Keratinocyte (primary cell): Measurements from ENCODE around the gene PRRT1B. TPM values are rescaled to one million over a fixed set of nuclear protein-coding genes. Genes with fewer than 3 reads are reported as not detected.

Experiments used
- DNase-seq: peaks from one replicate; pipeline ENCODE4 v3.0.0-alpha.2; 2011; ENCODE audit warnings: low read depth, missing footprints, low spot score
- FAIRE-seq: peaks from 2 replicates; lab custom pipeline; 2011; peaks lifted over from hg19 to GRCh38; lab: Jason Lieb, UNC
- H2AFZ ChIP-seq: 2 replicates; pipeline ENCODE4 v1.6.0; 2012; ENCODE audit warnings: low read length, control low read depth, inconsistent platforms; ENCODE audit not compliant: control insufficient read depth
- H3K27ac ChIP-seq: 2 replicates; pipeline ENCODE4 v1.5.1; 2011; ENCODE audit warnings: low read length; ENCODE audit not compliant: control insufficient read depth, insufficient read depth
- H3K27me3 ChIP-seq: 3 replicates; pipeline ENCODE4 v1.6.0; 2011; ENCODE audit warnings: low read length; ENCODE audit not compliant: control insufficient read depth, insufficient read depth; ENCODE audit errors: extremely low read depth
- H3K36me3 ChIP-seq, 2 experiments: 2 replicates in 1 of 2; 3 replicates in 1 of 2; pipeline ENCODE4 v1.5.1; 2011; ENCODE audit warnings: low read length in 2 of 2, mild to moderate bottlenecking in 1 of 2; ENCODE audit not compliant: control insufficient read depth in 2 of 2, insufficient read depth in 2 of 2; ENCODE audit errors: extremely low read depth in 1 of 2
- H3K4me1 ChIP-seq: 3 replicates; pipeline ENCODE4 v1.5.1; 2011; ENCODE audit warnings: low read length; ENCODE audit not compliant: control insufficient read depth, insufficient read depth; ENCODE audit errors: extremely low read depth
- H3K4me2 ChIP-seq: 3 replicates; pipeline ENCODE4 v1.6.0; 2011; ENCODE audit warnings: low read depth, low read length; ENCODE audit not compliant: control insufficient read depth, insufficient read depth; ENCODE audit errors: extremely low read depth
- H3K4me3 ChIP-seq, 3 experiments: fragments of 200-600 bp in 1 of 3; sonication (generic) in 1 of 3; 2 replicates in 2 of 3; 3 replicates in 1 of 3; pipeline ENCODE4 v1.5.1; 2011 to 2016; ENCODE audit warnings: low read length in 3 of 3, mild to moderate bottlenecking in 3 of 3, control low read depth in 2 of 3, inconsistent platforms in 1 of 3, low read depth in 1 of 3, mixed read lengths in 1 of 3, mixed run types in 1 of 3, moderate library complexity in 1 of 3; ENCODE audit not compliant: control insufficient read depth in 2 of 3, insufficient read depth in 2 of 3; ENCODE audit errors: extremely low read depth in 1 of 3
- H3K79me2 ChIP-seq: 2 replicates; pipeline ENCODE4 v1.6.0; 2012; ENCODE audit warnings: low read length; ENCODE audit not compliant: control insufficient read depth, insufficient read depth
- H3K9ac ChIP-seq: 3 replicates; pipeline ENCODE4 v1.6.0; 2011; ENCODE audit warnings: low read length; ENCODE audit not compliant: control insufficient read depth, insufficient read depth; ENCODE audit errors: extremely low read depth
- H3K9me1 ChIP-seq: 3 replicates; pipeline ENCODE4 v1.6.0; 2011; ENCODE audit warnings: low read length; ENCODE audit not compliant: control insufficient read depth, insufficient read depth; ENCODE audit errors: extremely low read depth
- H3K9me3 ChIP-seq: 2 replicates; pipeline ENCODE4 v1.5.1; 2012; ENCODE audit warnings: low read depth, low read length; ENCODE audit not compliant: control insufficient read depth
- H4K20me1 ChIP-seq: 3 replicates; pipeline ENCODE4 v1.6.0; 2011; ENCODE audit warnings: low read length; ENCODE audit not compliant: control insufficient read depth, insufficient read depth; ENCODE audit errors: extremely low read depth
- EZH2 ChIP-seq: IDR thresholded peaks from one replicate; pipeline ENCODE4 v1.6.1; 2012; ENCODE audit warnings: inconsistent platforms, mild to moderate bottlenecking, low read length, moderate library complexity
- dilution Hi-C: fragments of 300-500 bp; cut with MboI; formaldehyde crosslinking; loops from one replicate; pipeline ENCODE4 v1.7.0; 2020; ENCODE audit warnings: low sequenced_read_pairs; ENCODE audit not compliant: extremely low pct_ligation_motif_present
- polyA plus RNA-seq, 5 experiments: library from polyadenylated mRNA; depleted of rRNA in 3 of 5; stranded (reverse) in 3 of 5; stranded (forward) in 1 of 5; unstranded in 1 of 5; fragments of >200 nt; gene quantifications; 1 replicate in 1 of 5; 2 replicates in 3 of 5; 3 replicates in 1 of 5; pipeline versions ENCODE4 v1.2.1 to v1.2.3, GENCODE V29; 2011 to 2012; ENCODE audit warnings: missing spikeins in 2 of 5, low read depth in 1 of 5, low replicate concordance in 1 of 5
- TF ChIP-seq, protein P1 (sequence below), 3 experiments: IDR thresholded peaks in 1 of 3; conservative IDR thresholded peaks in 1 of 3; optimal IDR thresholded peaks in 1 of 3; 2 replicates in 2 of 3; 3 replicates in 1 of 3; pipeline versions ENCODE3 to v1.5.1; 2011; ENCODE audit warnings: low read length in 3 of 3, mild to moderate bottlenecking in 3 of 3, moderate library complexity in 2 of 3, control low read depth in 1 of 3, inconsistent platforms in 1 of 3; ENCODE audit not compliant: insufficient read depth in 2 of 3; ENCODE audit errors: extremely low read depth in 1 of 3

Gene PRRT1B
- polyA plus RNA-seq, 1 donor (not counting 4 experiments of a cell fraction or from before 2014, with no cell fraction given), result not detected

DNA sequence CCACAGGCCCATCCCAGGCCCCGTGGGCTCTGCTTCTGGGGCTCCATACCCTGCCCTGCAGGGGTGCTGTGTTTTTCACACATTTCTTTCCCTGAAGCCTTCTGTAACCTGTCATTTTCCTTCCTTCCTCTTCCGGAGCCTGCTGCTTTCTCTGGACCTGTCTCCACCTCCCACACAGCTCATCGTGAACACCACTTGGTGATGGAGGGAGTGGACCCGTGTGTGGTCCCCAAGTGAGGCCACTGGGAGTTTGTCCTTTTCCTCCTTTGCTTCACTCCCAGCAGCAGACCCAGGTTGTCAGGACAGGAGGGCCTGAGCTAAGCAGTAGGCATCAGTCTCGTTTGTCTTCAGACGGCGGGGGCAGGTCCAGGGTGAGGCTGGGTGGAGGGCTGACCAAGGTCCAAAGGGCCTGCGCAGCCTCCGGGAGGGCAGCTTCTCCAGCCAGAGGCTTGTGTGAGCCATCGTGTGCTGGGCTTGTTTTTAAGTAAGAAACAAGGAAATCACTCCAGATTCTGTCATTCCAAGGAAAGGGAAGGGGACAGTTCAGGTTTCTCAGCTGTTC, 48.4 kb upstream of the PRRT1B start:
- Histone ChIP-seq H3K36me3 (peaks cover 55 to 56% of the 10 kb centered on the region in 2 experiments), H4K20me1 (peaks cover 5% of the 10 kb centered on the region), H3K9ac (no peak overlapping the region), H3K9me3 (no peaks in the 10 kb centered on the region), H2AFZ (no peak overlapping the region), H3K4me3 (no peak overlapping the region), H3K9me1 (no peaks in the 10 kb centered on the region), H3K79me2 (no peaks in the 10 kb centered on the region), H3K4me2 (no peak overlapping the region), H3K4me1 (peaks cover 14% of the 10 kb centered on the region), H3K27ac (no peak overlapping the region), H3K27me3 (no peaks in the 10 kb centered on the region)
- dilution Hi-C loops, result no loop called here
- no peak for TF ChIP-seq EZH2
- TF ChIP-seq, protein P1, sequence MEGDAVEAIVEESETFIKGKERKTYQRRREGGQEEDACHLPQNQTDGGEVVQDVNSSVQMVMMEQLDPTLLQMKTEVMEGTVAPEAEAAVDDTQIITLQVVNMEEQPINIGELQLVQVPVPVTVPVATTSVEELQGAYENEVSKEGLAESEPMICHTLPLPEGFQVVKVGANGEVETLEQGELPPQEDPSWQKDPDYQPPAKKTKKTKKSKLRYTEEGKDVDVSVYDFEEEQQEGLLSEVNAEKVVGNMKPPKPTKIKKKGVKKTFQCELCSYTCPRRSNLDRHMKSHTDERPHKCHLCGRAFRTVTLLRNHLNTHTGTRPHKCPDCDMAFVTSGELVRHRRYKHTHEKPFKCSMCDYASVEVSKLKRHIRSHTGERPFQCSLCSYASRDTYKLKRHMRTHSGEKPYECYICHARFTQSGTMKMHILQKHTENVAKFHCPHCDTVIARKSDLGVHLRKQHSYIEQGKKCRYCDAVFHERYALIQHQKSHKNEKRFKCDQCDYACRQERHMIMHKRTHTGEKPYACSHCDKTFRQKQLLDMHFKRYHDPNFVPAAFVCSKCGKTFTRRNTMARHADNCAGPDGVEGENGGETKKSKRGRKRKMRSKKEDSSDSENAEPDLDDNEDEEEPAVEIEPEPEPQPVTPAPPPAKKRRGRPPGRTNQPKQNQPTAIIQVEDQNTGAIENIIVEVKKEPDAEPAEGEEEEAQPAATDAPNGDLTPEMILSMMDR (optimal IDR thresholded peaks at IDR 0.05 in 1 of 3, IDR thresholded peaks at IDR 0.05 in 1 of 3, conservative IDR thresholded peaks at IDR 0.05 in 1 of 3; ENCODE audit: extremely low read depth in 1 of 3, insufficient read depth in 2 of 3, low read length in 3 of 3), result no peak
- no peak for FAIRE-seq
- no peak for DNase-seq

DNA sequence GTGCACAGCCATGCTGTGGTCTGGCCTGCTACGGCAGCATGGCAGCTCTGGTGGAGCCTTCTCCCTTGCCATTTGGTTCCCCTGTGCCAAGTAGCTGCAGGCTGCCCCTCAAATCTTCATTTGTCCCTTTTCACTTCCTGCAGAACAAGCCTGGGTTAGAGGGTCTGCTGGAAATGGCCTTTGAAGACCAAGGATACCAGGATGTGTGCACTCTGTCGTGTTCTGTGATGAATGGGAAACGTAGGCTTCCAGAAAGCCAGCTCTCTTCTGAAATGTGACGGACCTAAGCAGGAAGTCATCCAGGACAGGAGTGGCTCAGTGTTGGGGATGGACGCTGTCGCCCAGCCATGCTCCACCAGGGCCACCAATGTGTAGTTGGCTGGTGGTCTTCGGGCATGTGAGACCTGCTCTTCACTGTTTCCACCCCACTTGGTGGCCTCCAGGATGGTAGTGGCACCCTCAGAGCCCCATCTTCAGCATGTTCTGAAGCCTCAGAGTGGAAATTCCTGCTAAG, 46.0 kb upstream of the PRRT1B start:
- H3K27ac ChIP-seq, result no peak overlapping the region
- no peaks in the 10 kb centered on the region for H3K79me2 ChIP-seq
- no peaks in the 10 kb centered on the region for H3K9me1 ChIP-seq
- peaks cover 38 to 40% of the 10 kb centered on the region in 2 experiments for H3K36me3 ChIP-seq
- DNase-seq, result no peak
- H3K9me3 ChIP-seq, result no peaks in the 10 kb centered on the region
- peaks cover 27% of the 10 kb centered on the region for H3K4me1 ChIP-seq
- no peaks in the 10 kb centered on the region for H3K27me3 ChIP-seq
- no peak overlapping the region for H3K9ac ChIP-seq
- H2AFZ ChIP-seq, result no peak overlapping the region
- no peak overlapping the region for H3K4me2 ChIP-seq
- TF ChIP-seq, protein P1 (optimal IDR thresholded peaks at IDR 0.05 in 1 of 3, IDR thresholded peaks at IDR 0.05 in 1 of 3, conservative IDR thresholded peaks at IDR 0.05 in 1 of 3; ENCODE audit: extremely low read depth in 1 of 3, insufficient read depth in 2 of 3, low read length in 3 of 3), result no peak
- no peak for TF ChIP-seq EZH2
- no peak for FAIRE-seq
- H3K4me3 ChIP-seq, result no peak overlapping the region
- peaks cover 5% of the 10 kb centered on the region for H4K20me1 ChIP-seq
- dilution Hi-C loops, result no loop called here
